Measurements from ENCODE around the gene PEX7.
"Not testable (repeated sequence)": the region's sequence is repeated elsewhere in the genome, so short reads cannot be mapped to it uniquely, and the experiment has no call there.

PEX7 gene, protein sequence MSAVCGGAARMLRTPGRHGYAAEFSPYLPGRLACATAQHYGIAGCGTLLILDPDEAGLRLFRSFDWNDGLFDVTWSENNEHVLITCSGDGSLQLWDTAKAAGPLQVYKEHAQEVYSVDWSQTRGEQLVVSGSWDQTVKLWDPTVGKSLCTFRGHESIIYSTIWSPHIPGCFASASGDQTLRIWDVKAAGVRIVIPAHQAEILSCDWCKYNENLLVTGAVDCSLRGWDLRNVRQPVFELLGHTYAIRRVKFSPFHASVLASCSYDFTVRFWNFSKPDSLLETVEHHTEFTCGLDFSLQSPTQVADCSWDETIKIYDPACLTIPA

GRCh38 chr6:136822376-136823127 is at the start of gene PEX7:
Gene PEX7, plus strand, starts transcription at chr6:136822592. Its CDS starts 74 bp downstream, at chr6:136822666.
- peak; percentile 89 to 93 for DNase-seq

DNA sequence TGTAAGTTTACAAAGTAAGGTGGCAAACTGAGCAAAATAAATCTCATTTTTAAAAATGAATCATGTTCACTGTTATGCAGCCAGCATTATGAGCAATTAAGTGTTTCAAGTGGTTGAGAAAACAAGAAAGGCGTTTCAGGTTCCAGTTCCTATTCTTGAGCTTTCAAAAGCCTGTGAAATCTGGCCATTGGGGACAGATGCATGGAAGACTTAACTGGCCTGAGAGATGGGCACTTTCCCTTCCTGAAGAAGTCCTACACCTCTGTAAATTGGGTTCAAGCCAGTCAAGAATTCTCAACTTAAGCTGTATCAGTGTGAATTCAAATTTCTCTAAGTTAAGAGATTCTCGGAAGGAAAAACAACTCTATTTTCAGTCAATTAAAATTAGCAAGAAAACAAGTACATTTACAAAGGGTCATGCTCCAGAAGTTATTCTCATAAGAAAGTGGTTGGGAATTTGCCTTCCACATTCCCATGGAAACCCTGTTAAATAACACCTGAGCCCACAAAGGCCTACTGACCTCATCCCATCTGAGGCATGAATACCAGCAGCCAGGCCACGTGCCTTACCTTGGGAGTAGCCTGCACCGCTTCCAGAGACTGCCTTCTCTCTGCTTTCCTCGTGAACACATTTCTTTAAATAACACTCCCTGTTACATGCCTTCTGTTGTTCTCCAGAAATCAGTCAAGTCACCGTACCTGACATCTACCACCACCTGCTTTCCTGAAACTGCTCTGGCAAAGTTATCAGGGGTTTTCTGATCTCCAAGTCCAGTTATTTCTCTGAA is 49.5 kb upstream of the PEX7 start:
- DNase-seq = no peak

GRCh38 chr6:136773473-136773796 is 49.0 kb upstream of the PEX7 start:
- DNase-seq = no peak

GRCh38 chr6:136774228-136775041 is 48.0 kb upstream of the PEX7 start:
- peak; percentile 89 for DNase-seq

DNA sequence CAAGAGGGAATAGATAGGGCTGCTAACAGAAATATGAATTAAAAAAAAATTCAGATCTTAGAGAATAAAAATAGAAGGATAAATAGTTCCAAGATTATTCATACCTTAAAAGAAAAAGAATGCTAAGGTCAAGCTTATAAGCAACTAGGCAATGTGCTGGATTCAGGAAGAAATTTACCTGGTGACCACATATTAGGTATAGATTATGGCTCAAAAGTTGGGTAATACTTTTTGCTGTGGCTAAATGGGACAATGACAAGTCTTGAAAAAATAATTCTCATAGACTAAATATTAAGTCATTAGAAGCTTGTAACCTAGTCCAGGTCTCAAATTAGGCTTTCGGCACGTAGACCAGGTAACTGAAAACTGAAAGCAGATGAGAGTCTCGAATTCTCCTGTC is 47.3 kb upstream of the PEX7 start:
- DNase-seq = no peak

DNA sequence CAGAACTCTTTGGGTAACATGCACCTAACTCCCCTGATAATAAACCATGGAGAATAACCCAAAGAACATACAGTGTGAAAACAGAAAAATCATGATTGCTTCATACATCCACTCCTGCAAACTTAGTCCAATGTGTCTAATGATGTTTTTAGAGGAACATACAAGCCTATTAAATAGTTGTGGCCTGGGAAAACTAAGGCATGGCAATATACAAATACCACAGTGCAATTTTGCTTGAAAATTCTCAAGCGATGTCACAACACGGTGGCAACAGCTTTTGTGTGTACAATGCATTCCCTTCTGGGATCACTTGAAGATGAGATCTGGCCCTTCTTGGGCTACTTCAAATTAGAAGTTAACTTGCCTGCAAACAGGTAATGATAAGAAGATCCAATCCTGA is 46.8 kb upstream of the PEX7 start:
- no peak for DNase-seq

DNA sequence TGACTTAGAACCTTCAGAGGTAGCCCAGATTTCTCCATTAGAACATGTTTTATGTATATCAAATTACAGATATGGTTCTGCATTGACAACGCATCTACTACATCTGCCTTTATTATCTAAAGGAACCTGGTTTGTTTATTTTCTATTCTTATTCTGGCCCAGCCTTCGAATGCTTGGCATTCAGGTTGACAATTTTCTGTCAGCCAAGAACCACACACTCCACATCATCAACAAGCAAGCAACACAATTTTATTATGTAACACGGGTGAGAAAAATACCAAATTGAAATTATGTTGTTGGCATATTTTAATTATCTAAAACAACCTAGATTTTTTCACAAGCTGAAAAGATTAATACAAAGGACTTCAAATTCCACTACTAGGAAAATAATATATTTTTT is 44.7 kb upstream of the PEX7 start:
- DNase-seq = no peak

DNA sequence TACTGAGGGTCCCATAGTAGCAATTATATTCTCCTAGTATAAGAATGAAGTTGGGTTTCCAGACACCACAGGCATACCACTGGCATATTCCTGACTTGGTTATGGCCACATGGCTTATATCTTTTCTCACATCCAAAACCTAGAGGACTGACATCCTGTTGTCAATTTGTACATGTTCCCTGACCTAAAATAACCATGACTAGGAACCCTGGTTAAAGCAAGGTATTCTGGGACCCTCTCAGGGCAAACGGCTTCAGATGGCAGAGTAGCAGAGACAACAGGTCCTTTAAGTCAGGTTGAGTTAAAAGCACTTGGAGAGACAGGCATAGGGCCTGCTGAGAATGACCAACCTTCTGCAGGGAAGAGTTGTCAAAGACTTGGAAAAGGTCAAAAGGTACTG is 42.7 kb upstream of the PEX7 start:
- no peak for DNase-seq

GRCh38 chr6:136780972-136781371 is 41.4 kb upstream of the PEX7 start:
- no peak for DNase-seq

GRCh38 chr6:136782021-136782770 is 40.2 kb upstream of the PEX7 start:
- peak; percentile 81 to 85 for DNase-seq

DNA sequence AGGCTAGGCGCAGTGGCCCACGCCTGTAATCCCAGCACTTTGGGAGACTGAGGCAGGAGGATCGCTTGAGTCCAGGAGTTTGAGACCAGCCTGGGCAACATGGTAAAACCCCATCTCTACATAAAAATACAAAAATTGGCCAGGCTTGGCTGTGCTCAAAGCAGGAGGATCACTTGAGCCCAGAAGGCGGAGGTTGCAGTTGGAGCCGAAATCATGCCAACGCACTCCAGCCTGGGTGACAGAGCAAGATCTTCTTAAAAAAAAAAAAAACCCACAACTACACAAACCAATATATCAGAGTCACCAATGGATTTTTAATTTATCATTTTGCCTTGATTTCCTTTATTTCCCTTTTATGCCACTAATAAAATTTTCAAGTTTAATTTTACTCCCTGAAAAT is 39.4 kb upstream of the PEX7 start:
- DNase-seq = no peak

- peak; percentile 97 to 99 for DNase-seq
Observed at GRCh38 chr6:136783495-136784270, 38.7 kb upstream of the PEX7 start.

DNA sequence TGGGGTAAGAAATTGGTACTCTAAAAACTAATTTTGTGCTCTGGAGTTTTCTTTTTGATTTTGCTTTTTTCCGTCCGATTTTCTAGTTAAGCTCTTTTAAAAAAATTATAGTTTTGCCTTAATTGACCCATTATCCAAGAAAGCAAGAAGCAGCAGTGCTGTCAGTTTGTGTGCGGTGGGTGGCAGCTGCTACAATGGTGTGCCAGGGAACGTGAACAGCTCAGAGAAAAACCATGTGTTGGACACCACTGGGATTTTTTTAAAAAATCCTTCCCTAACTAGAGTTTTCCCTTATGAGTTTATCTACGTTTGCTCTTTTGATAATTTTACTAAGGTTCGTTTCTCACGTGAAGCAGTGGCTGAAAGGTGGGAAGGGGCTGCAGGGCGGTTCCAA is 38.1 kb upstream of the PEX7 start:
- DNase-seq = no peak

- peak; percentile 99 for DNase-seq
Observed at GRCh38 chr6:136784910-136785746, 37.3 kb upstream of the PEX7 start.

- peak in 1 of 2 experiments; percentile 37 for DNase-seq
Observed at GRCh38 chr6:136786658-136787057, 35.7 kb upstream of the PEX7 start.

- peak in 1 of 2 experiments; percentile 41 for DNase-seq
Observed at GRCh38 chr6:136787726-136788068, 34.7 kb upstream of the PEX7 start.

GRCh38 chr6:136788069-136788902 is 34.1 kb upstream of the PEX7 start:
- peak; percentile 91 to 92 for DNase-seq

DNA sequence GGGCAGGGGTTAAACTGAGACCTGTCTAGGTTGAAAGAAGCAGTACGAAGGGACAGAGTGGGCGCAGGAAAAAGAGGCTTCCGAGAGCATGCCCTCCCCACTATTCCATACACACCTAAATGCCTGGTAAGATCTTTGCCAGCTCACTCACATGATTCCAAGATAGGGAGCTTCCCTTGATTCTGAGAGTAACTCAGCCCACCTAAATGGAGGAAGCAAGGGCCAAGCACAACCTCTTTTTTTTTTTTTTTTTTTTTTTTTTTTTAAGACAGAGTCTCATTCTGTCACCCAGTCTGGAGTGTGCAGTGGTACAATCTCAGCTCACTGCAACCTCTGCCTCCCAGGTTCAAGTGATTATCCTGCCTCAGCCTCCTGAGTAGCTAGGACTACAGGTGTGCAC is 33.0 kb upstream of the PEX7 start:
- not testable (repeated sequence) for DNase-seq
